K562 (cell line): ENCODE data around the gene RAB3C.

Source experiments
- BRD4 ChIP-seq: fragments of 200-600 bp; sonication (generic); IDR thresholded peaks from 2 replicates; pipeline ENCODE4 v1.6.1; 2017; ENCODE audit warnings: inconsistent platforms
- EP300 ChIP-seq: IDR thresholded peaks from 2 replicates; pipeline ENCODE4 v1.6.1; 2012; ENCODE audit warnings: low read length, improper control_type of control experiment
- POLR2A ChIP-seq: fragments of 450-650 bp; conservative IDR thresholded peaks from 2 replicates; pipeline ENCODE4 v1.6.1; 2016
- USF2 ChIP-seq: sonication (generic); formaldehyde crosslinking; IDR thresholded peaks from 2 replicates; pipeline ENCODE4 v1.5.0; 2020; ENCODE audit warnings: missing genetic modification reagents

DNA sequence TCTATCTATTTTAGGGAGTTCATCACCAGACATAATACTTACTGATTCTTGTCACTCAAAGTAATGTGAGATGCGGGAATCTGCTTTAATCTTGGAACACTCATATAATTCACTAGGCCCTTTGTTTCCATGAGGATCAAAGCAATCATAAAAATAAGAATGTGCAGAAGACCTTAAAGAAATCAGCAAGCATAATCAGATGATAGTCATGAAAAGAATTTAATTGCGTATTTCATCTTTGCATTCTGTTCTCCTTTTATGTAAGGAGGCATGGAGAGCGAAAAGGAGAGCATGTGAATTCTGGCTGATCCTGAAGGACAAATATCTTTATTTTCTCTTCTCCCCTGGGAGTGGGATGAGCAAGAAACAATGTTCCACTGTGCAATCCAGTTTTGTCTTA, 128.0 kb downstream of the RAB3C start:
- no peak for TF ChIP-seq USF2
- TF ChIP-seq POLR2A, result no peak
- TF ChIP-seq BRD4, result no peak
- no peak for TF ChIP-seq EP300
